HEK293 (cell line): ENCODE data around the gene NR2F2.

Experiments used
- OVOL3 ChIP-seq: fragments of 450-650 bp; formaldehyde crosslinking; IDR thresholded peaks from 2 replicates; pipeline ENCODE4 v1.5.1; 2016; ENCODE audit warnings: missing biosample characterization, missing genetic modification characterization
- TCF7L2 ChIP-seq: IDR thresholded peaks from 2 replicates; pipeline ENCODE4 v1.6.1; 2011; ENCODE audit warnings: low read depth, mild to moderate bottlenecking, inconsistent platforms, low read length, moderate library complexity, borderline replicate concordance
- WT1 ChIP-seq: fragments of 450-650 bp; formaldehyde crosslinking; IDR thresholded peaks from 2 replicates; pipeline ENCODE4 v1.5.1; 2016; ENCODE audit warnings: missing biosample characterization, missing genetic modification characterization
- ZEB2 ChIP-seq: fragments of 450-650 bp; formaldehyde crosslinking; IDR thresholded peaks from 2 replicates; pipeline ENCODE4 v1.5.1; 2016; ENCODE audit warnings: missing biosample characterization, missing genetic modification characterization
- ZNF114 ChIP-seq: fragments of 450-650 bp; formaldehyde crosslinking; IDR thresholded peaks from 2 replicates; pipeline ENCODE4 v1.5.0; 2017; ENCODE audit warnings: missing biosample characterization, missing genetic modification characterization
- ZNF48 ChIP-seq: fragments of 450-650 bp; formaldehyde crosslinking; IDR thresholded peaks from 2 replicates; pipeline ENCODE4 v1.5.1; 2016; ENCODE audit warnings: missing biosample characterization, missing genetic modification characterization
- ZNF624 ChIP-seq: fragments of 450-650 bp; formaldehyde crosslinking; IDR thresholded peaks from 2 replicates; pipeline ENCODE4 v1.5.1; 2017; ENCODE audit warnings: missing biosample characterization, missing genetic modification characterization
- ZSCAN23 ChIP-seq: fragments of 450-650 bp; formaldehyde crosslinking; IDR thresholded peaks from 2 replicates; pipeline ENCODE4 v1.5.1; 2016; ENCODE audit warnings: missing biosample characterization, missing genetic modification characterization
- TF ChIP-seq, protein P1 (sequence below): fragments of 450-650 bp; formaldehyde crosslinking; IDR thresholded peaks from 2 replicates; pipeline ENCODE4 v1.5.1; 2016; ENCODE audit warnings: missing biosample characterization, missing genetic modification characterization
- TF ChIP-seq, protein P2 (sequence below): fragments of 450-650 bp; formaldehyde crosslinking; IDR thresholded peaks from 2 replicates; pipeline ENCODE4 v1.5.1; 2016; ENCODE audit warnings: missing biosample characterization, missing genetic modification characterization
- TF ChIP-seq, protein P3 (sequence below): fragments of 450-650 bp; formaldehyde crosslinking; IDR thresholded peaks from 2 replicates; pipeline ENCODE4 v1.5.1; 2017; ENCODE audit warnings: missing biosample characterization, missing genetic modification characterization
- TF ChIP-seq, protein P4 (sequence below): fragments of 450-650 bp; formaldehyde crosslinking; IDR thresholded peaks from 2 replicates; pipeline ENCODE4 v1.5.1; 2016; ENCODE audit warnings: missing biosample characterization, missing genetic modification characterization, low read depth
- TF ChIP-seq, protein P5 (sequence below): fragments of 450-650 bp; formaldehyde crosslinking; IDR thresholded peaks from 2 replicates; pipeline ENCODE4 v1.5.1; 2016; ENCODE audit warnings: missing biosample characterization, missing genetic modification characterization
- TF ChIP-seq, protein P6 (sequence below): fragments of 450-650 bp; formaldehyde crosslinking; IDR thresholded peaks from 2 replicates; pipeline ENCODE4 v1.5.1; 2016; ENCODE audit warnings: missing biosample characterization, missing genetic modification characterization

NR2F2 gene

DNA sequence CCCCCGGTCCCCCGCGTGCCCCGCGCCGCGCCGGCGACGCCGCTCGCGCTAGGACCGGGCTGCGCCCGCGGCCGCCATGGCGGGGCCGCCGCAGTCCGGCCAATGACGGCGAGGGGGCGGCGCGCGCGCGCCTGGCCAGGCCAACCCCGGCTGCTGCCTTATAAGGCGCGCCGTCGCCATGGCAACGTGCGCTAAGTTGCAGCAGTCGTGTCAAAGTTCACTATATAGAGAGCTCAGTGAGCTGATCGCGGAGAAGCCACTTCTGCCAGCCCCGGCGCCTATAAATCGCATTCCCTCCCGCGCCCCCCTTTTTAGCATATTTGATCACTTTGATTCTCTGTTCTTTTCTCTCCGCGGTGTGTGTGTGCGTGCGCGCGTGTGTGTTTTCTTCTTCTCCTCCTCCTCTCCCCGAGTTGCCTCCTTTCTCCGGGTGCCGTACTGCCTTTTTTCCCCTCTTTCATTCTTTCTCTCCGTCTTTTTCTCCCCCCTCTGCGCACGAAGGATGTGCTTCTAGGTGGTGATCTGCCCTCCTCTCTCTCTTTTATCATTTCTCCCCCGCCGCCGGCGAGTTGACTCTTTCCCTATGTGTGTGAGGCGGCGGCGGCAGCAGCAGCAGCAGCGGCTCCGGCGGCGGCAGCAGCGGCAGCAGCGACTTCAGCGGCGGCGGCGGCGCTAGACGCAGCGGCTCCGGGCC, at the start of gene NR2F2 (continued):
- TF ChIP-seq TCF7L2 (peak; percentile 44; the same call in 1 of the 2 replicates), ZNF114 (no peak), ZEB2 (tag by site-specific recombination) (peak; percentile 94), ZNF48 (tag by site-specific recombination) (no peak), ZSCAN23 (tag by site-specific recombination) (peak; percentile 66; the same call in 1 of the 2 replicates), OVOL3 (tag by site-specific recombination) (peak; percentile 13; the same call in 1 of the 2 replicates), ZNF624 (tag by site-specific recombination) (peak; percentile 57; the same call in 1 of the 2 replicates), WT1 (tag by site-specific recombination) (peak; percentile 84)
- TF ChIP-seq, protein P1, sequence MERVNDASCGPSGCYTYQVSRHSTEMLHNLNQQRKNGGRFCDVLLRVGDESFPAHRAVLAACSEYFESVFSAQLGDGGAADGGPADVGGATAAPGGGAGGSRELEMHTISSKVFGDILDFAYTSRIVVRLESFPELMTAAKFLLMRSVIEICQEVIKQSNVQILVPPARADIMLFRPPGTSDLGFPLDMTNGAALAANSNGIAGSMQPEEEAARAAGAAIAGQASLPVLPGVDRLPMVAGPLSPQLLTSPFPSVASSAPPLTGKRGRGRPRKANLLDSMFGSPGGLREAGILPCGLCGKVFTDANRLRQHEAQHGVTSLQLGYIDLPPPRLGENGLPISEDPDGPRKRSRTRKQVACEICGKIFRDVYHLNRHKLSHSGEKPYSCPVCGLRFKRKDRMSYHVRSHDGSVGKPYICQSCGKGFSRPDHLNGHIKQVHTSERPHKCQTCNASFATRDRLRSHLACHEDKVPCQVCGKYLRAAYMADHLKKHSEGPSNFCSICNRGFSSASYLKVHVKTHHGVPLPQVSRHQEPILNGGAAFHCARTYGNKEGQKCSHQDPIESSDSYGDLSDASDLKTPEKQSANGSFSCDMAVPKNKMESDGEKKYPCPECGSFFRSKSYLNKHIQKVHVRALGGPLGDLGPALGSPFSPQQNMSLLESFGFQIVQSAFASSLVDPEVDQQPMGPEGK (tag by site-specific recombination) = peak; percentile 96
- TF ChIP-seq, protein P2, sequence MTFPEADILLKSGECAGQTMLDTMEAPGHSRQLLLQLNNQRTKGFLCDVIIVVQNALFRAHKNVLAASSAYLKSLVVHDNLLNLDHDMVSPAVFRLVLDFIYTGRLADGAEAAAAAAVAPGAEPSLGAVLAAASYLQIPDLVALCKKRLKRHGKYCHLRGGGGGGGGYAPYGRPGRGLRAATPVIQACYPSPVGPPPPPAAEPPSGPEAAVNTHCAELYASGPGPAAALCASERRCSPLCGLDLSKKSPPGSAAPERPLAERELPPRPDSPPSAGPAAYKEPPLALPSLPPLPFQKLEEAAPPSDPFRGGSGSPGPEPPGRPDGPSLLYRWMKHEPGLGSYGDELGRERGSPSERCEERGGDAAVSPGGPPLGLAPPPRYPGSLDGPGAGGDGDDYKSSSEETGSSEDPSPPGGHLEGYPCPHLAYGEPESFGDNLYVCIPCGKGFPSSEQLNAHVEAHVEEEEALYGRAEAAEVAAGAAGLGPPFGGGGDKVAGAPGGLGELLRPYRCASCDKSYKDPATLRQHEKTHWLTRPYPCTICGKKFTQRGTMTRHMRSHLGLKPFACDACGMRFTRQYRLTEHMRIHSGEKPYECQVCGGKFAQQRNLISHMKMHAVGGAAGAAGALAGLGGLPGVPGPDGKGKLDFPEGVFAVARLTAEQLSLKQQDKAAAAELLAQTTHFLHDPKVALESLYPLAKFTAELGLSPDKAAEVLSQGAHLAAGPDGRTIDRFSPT (tag by site-specific recombination) = peak; percentile 24; the same call in 1 of the 2 replicates
- TF ChIP-seq, protein P3, sequence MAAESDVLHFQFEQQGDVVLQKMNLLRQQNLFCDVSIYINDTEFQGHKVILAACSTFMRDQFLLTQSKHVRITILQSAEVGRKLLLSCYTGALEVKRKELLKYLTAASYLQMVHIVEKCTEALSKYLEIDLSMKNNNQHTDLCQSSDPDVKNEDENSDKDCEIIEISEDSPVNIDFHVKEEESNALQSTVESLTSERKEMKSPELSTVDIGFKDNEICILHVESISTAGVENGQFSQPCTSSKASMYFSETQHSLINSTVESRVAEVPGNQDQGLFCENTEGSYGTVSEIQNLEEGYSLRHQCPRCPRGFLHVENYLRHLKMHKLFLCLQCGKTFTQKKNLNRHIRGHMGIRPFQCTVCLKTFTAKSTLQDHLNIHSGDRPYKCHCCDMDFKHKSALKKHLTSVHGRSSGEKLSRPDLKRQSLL (tag by site-specific recombination) = peak; percentile 56; the same call in 1 of the 2 replicates
- TF ChIP-seq, protein P4, sequence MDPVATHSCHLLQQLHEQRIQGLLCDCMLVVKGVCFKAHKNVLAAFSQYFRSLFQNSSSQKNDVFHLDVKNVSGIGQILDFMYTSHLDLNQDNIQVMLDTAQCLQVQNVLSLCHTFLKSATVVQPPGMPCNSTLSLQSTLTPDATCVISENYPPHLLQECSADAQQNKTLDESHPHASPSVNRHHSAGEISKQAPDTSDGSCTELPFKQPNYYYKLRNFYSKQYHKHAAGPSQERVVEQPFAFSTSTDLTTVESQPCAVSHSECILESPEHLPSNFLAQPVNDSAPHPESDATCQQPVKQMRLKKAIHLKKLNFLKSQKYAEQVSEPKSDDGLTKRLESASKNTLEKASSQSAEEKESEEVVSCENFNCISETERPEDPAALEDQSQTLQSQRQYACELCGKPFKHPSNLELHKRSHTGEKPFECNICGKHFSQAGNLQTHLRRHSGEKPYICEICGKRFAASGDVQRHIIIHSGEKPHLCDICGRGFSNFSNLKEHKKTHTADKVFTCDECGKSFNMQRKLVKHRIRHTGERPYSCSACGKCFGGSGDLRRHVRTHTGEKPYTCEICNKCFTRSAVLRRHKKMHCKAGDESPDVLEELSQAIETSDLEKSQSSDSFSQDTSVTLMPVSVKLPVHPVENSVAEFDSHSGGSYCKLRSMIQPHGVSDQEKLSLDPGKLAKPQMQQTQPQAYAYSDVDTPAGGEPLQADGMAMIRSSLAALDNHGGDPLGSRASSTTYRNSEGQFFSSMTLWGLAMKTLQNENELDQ (tag by site-specific recombination) = peak; percentile 28; the same call in 1 of the 2 replicates
- TF ChIP-seq, protein P5, sequence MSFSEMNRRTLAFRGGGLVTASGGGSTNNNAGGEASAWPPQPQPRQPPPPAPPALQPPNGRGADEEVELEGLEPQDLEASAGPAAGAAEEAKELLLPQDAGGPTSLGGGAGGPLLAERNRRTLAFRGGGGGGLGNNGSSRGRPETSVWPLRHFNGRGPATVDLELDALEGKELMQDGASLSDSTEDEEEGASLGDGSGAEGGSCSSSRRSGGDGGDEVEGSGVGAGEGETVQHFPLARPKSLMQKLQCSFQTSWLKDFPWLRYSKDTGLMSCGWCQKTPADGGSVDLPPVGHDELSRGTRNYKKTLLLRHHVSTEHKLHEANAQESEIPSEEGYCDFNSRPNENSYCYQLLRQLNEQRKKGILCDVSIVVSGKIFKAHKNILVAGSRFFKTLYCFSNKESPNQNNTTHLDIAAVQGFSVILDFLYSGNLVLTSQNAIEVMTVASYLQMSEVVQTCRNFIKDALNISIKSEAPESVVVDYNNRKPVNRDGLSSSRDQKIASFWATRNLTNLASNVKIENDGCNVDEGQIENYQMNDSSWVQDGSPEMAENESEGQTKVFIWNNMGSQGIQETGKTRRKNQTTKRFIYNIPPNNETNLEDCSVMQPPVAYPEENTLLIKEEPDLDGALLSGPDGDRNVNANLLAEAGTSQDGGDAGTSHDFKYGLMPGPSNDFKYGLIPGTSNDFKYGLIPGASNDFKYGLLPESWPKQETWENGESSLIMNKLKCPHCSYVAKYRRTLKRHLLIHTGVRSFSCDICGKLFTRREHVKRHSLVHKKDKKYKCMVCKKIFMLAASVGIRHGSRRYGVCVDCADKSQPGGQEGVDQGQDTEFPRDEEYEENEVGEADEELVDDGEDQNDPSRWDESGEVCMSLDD (tag by site-specific recombination) = peak; percentile 76
- TF ChIP-seq, protein P6, sequence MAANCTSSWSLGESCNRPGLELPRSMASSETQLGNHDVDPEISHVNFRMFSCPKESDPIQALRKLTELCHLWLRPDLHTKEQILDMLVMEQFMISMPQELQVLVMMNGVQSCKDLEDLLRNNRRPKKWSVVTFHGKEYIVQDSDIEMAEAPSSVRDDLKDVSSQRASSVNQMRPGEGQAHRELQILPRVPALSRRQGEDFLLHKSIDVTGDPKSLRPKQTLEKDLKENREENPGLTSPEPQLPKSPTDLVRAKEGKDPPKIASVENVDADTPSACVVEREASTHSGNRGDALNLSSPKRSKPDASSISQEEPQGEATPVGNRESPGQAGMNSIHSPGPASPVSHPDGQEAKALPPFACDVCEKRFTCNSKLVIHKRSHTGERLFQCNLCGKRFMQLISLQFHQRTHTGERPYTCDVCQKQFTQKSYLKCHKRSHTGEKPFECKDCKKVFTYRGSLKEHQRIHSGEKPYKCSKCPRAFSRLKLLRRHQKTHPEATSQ (tag by site-specific recombination) = 0 out of 2 replicates have a peak, but pooled peaks have one; percentile 37
